ENCODE results near the gene CRYBG1. TPM values are rescaled to one million over a fixed set of nuclear protein-coding genes. Genes with fewer than 3 reads are reported as not detected.

The CRYBG1 gene
- polyA plus RNA-seq, 1 donor from 2014 or later = 0.73 TPM

DNA sequence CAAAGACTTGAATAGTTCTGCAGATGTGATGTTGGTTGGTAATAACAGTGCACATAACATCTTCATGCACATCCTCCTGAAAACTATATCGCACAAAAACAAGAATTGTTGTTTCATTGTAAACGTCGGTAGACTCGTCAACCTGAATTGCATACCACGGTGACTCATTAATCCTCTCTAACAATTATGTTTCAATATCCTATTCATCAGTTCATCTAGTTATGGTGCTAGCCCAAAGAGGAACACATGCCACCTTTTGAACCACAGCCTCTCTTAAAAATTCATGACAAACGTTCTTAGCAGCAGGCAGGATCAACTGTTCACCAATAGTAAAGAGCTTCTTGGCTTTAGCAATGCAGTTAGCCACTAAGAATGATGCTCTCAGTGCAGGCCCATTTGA lies 25.0 kb downstream of the CRYBG1 start:
- no peaks in the 10 kb centered on the region for H3K36me3 ChIP-seq (ENCODE audit: insufficient read depth, low read length)
- H4K20me1 ChIP-seq (ENCODE audit: insufficient read depth) = no peaks in the 10 kb centered on the region
- TF ChIP-seq MXI1 (conservative IDR thresholded peaks at IDR 0.05; ENCODE audit: poor library complexity, severe bottlenecking) (no peak), SMC3 (conservative IDR thresholded peaks at IDR 0.05; ENCODE audit: poor library complexity) (no peak), TAF1 (IDR thresholded peaks at IDR 0.05; ENCODE audit: low read depth) (no peak), POLR2AphosphoS5 (IDR thresholded peaks at IDR 0.05) (no peak), EZH2 (IDR thresholded peaks at IDR 0.05; ENCODE audit: borderline replicate concordance, insufficient read depth, low read length, poor library complexity, severe bottlenecking) (no peak), RAD21 (conservative IDR thresholded peaks at IDR 0.05) (no peak), EP300 (conservative IDR thresholded peaks at IDR 0.05; ENCODE audit: poor library complexity, severe bottlenecking) (no peak)
- TF ChIP-seq, protein P1, sequence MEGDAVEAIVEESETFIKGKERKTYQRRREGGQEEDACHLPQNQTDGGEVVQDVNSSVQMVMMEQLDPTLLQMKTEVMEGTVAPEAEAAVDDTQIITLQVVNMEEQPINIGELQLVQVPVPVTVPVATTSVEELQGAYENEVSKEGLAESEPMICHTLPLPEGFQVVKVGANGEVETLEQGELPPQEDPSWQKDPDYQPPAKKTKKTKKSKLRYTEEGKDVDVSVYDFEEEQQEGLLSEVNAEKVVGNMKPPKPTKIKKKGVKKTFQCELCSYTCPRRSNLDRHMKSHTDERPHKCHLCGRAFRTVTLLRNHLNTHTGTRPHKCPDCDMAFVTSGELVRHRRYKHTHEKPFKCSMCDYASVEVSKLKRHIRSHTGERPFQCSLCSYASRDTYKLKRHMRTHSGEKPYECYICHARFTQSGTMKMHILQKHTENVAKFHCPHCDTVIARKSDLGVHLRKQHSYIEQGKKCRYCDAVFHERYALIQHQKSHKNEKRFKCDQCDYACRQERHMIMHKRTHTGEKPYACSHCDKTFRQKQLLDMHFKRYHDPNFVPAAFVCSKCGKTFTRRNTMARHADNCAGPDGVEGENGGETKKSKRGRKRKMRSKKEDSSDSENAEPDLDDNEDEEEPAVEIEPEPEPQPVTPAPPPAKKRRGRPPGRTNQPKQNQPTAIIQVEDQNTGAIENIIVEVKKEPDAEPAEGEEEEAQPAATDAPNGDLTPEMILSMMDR (IDR thresholded peaks at IDR 0.05; ENCODE audit: poor library complexity, severe bottlenecking) = no peak
- TF ChIP-seq, protein P2, sequence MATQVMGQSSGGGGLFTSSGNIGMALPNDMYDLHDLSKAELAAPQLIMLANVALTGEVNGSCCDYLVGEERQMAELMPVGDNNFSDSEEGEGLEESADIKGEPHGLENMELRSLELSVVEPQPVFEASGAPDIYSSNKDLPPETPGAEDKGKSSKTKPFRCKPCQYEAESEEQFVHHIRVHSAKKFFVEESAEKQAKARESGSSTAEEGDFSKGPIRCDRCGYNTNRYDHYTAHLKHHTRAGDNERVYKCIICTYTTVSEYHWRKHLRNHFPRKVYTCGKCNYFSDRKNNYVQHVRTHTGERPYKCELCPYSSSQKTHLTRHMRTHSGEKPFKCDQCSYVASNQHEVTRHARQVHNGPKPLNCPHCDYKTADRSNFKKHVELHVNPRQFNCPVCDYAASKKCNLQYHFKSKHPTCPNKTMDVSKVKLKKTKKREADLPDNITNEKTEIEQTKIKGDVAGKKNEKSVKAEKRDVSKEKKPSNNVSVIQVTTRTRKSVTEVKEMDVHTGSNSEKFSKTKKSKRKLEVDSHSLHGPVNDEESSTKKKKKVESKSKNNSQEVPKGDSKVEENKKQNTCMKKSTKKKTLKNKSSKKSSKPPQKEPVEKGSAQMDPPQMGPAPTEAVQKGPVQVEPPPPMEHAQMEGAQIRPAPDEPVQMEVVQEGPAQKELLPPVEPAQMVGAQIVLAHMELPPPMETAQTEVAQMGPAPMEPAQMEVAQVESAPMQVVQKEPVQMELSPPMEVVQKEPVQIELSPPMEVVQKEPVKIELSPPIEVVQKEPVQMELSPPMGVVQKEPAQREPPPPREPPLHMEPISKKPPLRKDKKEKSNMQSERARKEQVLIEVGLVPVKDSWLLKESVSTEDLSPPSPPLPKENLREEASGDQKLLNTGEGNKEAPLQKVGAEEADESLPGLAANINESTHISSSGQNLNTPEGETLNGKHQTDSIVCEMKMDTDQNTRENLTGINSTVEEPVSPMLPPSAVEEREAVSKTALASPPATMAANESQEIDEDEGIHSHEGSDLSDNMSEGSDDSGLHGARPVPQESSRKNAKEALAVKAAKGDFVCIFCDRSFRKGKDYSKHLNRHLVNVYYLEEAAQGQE (IDR thresholded peaks at IDR 0.05; ENCODE audit: borderline replicate concordance) = no peak
- no peaks in the 10 kb centered on the region for H3F3A ChIP-seq (ENCODE audit: insufficient read depth, low read length, poor library complexity, severe bottlenecking)
- no peak overlapping the region for H3K9ac ChIP-seq (ENCODE audit: low read length)
- H3K9me2 ChIP-seq (ENCODE audit: insufficient read depth, low read length) = no peaks in the 10 kb centered on the region
- H3K4me3 ChIP-seq (ENCODE audit: low read length) = no peak overlapping the region
- no peaks in the 10 kb centered on the region for H3K9me3 ChIP-seq (ENCODE audit: low read length)
- H3K27me3 ChIP-seq (ENCODE audit: insufficient read depth, low read depth, low read length) = no peaks in the 10 kb centered on the region
- no peak overlapping the region for H3K4me2 ChIP-seq (ENCODE audit: low read length)
- no peaks in the 10 kb centered on the region for H3K79me2 ChIP-seq (replicated peaks; ENCODE audit: insufficient read depth, low read length)
- no peak overlapping the region for H2AFZ ChIP-seq (ENCODE audit: low read depth, low read length)
- no peak overlapping the region for H3K27ac ChIP-seq (ENCODE audit: low read length)

DNA sequence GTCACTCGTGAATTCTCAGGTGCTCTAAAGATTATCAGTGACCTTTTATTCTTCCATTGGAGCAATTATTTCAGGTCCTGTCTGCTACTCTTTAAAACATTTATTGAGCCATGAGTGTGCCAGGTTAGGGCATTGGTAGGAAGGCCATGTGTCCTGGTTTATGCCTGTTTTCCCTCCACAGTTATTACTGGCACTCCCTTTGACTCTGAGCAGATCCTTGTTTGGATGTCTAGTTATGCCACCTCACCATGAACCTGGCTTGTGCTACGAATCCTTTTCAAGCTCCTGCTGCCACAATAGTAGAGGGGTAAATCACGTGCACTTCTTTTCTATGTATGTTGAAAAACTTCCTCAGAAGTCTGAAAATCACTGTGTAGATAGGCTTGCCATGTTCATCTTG lies 27.4 kb downstream of the CRYBG1 start:
- H3K9ac ChIP-seq (ENCODE audit: low read length) = no peak overlapping the region
- no peaks in the 10 kb centered on the region for H3K9me2 ChIP-seq (ENCODE audit: insufficient read depth, low read length)
- H3K27ac ChIP-seq (ENCODE audit: low read length) = no peak overlapping the region
- no peak overlapping the region for H3K4me3 ChIP-seq (ENCODE audit: low read length)
- no peaks in the 10 kb centered on the region for H4K20me1 ChIP-seq (ENCODE audit: insufficient read depth)
- no peaks in the 10 kb centered on the region for H3K27me3 ChIP-seq (ENCODE audit: insufficient read depth, low read depth, low read length)
- TF ChIP-seq POLR2AphosphoS5 (IDR thresholded peaks at IDR 0.05) (no peak), EZH2 (IDR thresholded peaks at IDR 0.05; ENCODE audit: borderline replicate concordance, insufficient read depth, low read length, poor library complexity, severe bottlenecking) (no peak), TAF1 (IDR thresholded peaks at IDR 0.05; ENCODE audit: low read depth) (no peak), EP300 (conservative IDR thresholded peaks at IDR 0.05; ENCODE audit: poor library complexity, severe bottlenecking) (no peak), SMC3 (conservative IDR thresholded peaks at IDR 0.05; ENCODE audit: poor library complexity) (no peak), RAD21 (conservative IDR thresholded peaks at IDR 0.05) (no peak), MXI1 (conservative IDR thresholded peaks at IDR 0.05; ENCODE audit: poor library complexity, severe bottlenecking) (no peak)
- TF ChIP-seq, protein P2 (IDR thresholded peaks at IDR 0.05; ENCODE audit: borderline replicate concordance) = no peak
- TF ChIP-seq, protein P1 (IDR thresholded peaks at IDR 0.05; ENCODE audit: poor library complexity, severe bottlenecking) = no peak
- no peak overlapping the region for H3K4me2 ChIP-seq (ENCODE audit: low read length)
- H3F3A ChIP-seq (ENCODE audit: insufficient read depth, low read length, poor library complexity, severe bottlenecking) = no peaks in the 10 kb centered on the region
- no peaks in the 10 kb centered on the region for H3K36me3 ChIP-seq (ENCODE audit: insufficient read depth, low read length)
- no peaks in the 10 kb centered on the region for H3K9me3 ChIP-seq (ENCODE audit: low read length)
- no peak overlapping the region for H2AFZ ChIP-seq (ENCODE audit: low read depth, low read length)
- H3K79me2 ChIP-seq (replicated peaks; ENCODE audit: insufficient read depth, low read length) = no peaks in the 10 kb centered on the region
